Neural crest cell (in vitro differentiated cells): ENCODE measurements around the gene MMP14. TPM values are rescaled to one million over a fixed set of nuclear protein-coding genes. Genes with fewer than 3 reads are reported as not detected.

Experiments
- DNase-seq: peaks from one replicate; pipeline ENCODE4 v3.0.0; 2021; ENCODE audit warnings: low read depth, mixed read lengths, low spot score
- H3K27ac Mint-ChIP-seq: one replicate; pipeline ENCODE4 v1.8.0; 2021; ENCODE audit warnings: mild to moderate bottlenecking, mixed read lengths; ENCODE audit not compliant: unreplicated experiment
- H3K27me3 Mint-ChIP-seq: 2 replicates; pipeline ENCODE4 v1.8.0; 2021; ENCODE audit warnings: low read depth, mild to moderate bottlenecking, mixed read lengths
- H3K36me3 Mint-ChIP-seq: 2 replicates; pipeline ENCODE4 v1.8.0; 2021; ENCODE audit warnings: low read depth, mild to moderate bottlenecking, mixed read lengths
- H3K4me1 Mint-ChIP-seq: 2 replicates; pipeline ENCODE4 v1.8.0; 2021; ENCODE audit warnings: mixed read lengths
- H3K4me3 Mint-ChIP-seq: one replicate; pipeline ENCODE4 v1.8.0; 2021; ENCODE audit warnings: mild to moderate bottlenecking, mixed read lengths
- H3K9me3 Mint-ChIP-seq: 2 replicates; pipeline ENCODE4 v1.8.0; 2021; ENCODE audit warnings: mixed read lengths
- total RNA-seq: library from RNA; stranded (reverse); gene quantifications from 2 replicates; pipeline ENCODE4 v1.2.1, GENCODE V29; 2021
- TF ChIP-seq, protein P1 (sequence below): fragments of 200-600 bp; sonication (generic); conservative IDR thresholded peaks from 2 replicates; pipeline ENCODE4 v1.5.0; 2021; ENCODE audit warnings: antibody characterized with exemption, mild to moderate bottlenecking

The MMP14 gene
- total RNA-seq, 1 donor from 2014 or later = 63.2 TPM

DNA sequence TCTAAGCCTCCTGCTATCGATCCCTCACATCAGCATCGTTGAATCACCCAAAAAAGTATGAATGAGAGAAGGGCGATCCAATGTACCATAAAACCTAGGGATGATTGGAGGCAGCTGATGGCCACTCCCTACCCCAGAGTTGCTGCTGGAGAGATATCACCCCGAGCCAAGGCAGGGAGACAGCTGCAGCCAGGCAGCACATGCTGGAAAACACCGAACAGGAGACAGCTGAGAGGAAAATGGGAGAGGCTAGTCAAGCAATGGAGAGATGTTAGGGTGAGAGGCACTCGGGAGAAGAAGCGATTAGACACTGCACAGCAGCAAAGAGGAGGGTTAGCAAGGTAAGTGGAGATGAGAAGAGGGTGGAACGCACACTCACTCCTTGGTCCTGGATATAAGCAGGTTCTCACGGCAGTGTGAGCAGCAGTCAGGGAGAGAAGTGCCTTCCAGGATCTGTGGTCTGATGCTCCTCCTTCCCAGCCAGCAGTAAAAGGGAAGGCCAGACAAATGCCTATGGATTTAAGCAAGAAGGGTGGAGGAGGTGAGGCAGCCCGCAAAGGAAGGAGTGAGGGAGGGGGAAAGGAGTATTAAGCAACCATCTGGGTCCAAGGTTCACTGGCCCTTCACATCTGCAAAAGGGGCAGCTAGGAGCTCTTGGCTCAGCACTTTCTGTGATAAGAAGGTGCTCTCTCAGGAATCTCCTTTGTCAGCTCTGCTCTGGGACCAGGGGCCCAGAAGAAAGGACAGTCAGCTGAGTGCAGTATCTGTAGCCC is 21.3 kb upstream of the MMP14 start, which contains the start of gene SLC7A7:
SLC7A7 (minus strand) TSS at position 495 of the 773 bp plus-strand sequence. CDS start 2,037 bp downstream, outside the sequence.
- DNase-seq = no peak
- Mint-ChIP-seq H3K27me3 (peaks cover 10% of the 10 kb centered on the region), H3K36me3 (no peaks in the 10 kb centered on the region), H3K27ac (peak within 1 kb of the TSS; percentile 69), H3K4me3 (no peak within 1 kb of the TSS), H3K4me1 (peaks cover 13% of the 10 kb centered on the region), H3K9me3 (no peaks in the 10 kb centered on the region)
- TF ChIP-seq, protein P1, sequence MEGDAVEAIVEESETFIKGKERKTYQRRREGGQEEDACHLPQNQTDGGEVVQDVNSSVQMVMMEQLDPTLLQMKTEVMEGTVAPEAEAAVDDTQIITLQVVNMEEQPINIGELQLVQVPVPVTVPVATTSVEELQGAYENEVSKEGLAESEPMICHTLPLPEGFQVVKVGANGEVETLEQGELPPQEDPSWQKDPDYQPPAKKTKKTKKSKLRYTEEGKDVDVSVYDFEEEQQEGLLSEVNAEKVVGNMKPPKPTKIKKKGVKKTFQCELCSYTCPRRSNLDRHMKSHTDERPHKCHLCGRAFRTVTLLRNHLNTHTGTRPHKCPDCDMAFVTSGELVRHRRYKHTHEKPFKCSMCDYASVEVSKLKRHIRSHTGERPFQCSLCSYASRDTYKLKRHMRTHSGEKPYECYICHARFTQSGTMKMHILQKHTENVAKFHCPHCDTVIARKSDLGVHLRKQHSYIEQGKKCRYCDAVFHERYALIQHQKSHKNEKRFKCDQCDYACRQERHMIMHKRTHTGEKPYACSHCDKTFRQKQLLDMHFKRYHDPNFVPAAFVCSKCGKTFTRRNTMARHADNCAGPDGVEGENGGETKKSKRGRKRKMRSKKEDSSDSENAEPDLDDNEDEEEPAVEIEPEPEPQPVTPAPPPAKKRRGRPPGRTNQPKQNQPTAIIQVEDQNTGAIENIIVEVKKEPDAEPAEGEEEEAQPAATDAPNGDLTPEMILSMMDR = no peak

DNA sequence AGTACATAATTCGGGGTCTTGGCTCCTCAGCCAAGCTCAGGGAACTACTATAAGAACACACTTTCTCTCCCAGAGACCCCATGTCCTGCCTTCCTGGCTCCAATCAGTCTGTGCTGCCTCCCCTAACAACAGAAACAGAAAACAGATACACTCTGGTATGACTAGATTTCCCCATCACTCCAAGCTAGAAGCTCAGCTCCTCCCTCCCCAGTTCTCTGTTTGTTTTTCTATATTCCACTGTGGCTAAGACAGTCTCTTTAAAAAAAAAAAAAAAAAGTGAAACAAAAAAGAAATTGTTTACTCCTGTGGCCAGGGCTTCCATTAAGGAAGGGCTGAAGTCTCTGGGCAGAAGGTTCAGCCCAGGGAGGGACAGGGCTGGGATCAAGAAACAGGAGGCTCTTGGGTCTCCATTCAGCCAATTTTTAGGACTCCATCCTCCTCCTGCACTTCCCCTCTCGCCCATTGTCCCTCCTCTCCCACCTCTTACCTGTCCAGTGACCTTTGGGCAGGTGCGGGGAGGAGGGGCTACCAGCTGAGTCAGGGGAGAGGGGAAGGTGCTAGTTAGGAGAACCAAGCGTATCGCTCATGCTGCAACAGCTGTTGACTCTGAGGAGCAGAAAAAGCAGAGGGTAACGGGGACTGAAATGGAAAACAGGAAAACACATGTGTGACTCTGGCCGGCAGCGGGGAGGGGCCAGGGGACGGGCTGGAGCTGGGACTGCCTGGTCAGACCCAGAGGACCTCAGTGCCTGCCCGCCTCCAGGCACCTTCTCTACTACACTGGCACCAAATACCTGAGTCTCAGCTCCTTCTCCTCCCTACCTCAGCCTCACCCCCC is 17.0 kb upstream of the MMP14 start:
- no peak for DNase-seq
- Mint-ChIP-seq H3K4me1 (peaks cover 30% of the 10 kb centered on the region), H3K4me3 (no peak overlapping the region)

DNA sequence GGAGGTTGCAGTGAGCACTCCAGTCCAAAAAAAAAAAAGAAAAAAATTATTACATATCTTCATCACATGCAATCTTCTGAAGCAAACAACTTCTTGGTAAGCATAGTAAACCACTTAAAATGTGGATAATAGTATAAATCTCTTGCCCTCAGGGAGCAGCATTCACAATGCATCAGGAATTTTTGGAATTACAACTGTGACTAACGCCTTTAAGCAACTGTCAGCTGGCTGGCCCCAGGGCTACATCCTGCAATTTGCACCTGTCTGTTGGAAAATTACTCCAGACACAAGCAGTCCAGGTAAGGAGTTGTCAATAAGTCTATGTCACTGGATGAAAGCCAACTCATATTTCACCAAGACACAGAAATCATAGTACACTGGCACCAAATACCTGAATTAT is 15.7 kb upstream of the MMP14 start:
- TF ChIP-seq, protein P1 = no peak
- H3K9me3 Mint-ChIP-seq = no peaks in the 10 kb centered on the region
- H3K4me1 Mint-ChIP-seq = peaks cover 31% of the 10 kb centered on the region
- no peak overlapping the region for H3K4me3 Mint-ChIP-seq
- H3K27ac Mint-ChIP-seq = no peak overlapping the region
- no peaks in the 10 kb centered on the region for H3K36me3 Mint-ChIP-seq
- no peak for DNase-seq
- peaks cover 35% of the 10 kb centered on the region for H3K27me3 Mint-ChIP-seq

More for the DNA sequence above, 17.0 kb upstream of the MMP14 start:
- no peaks in the 10 kb centered on the region for H3K9me3 Mint-ChIP-seq
- no peaks in the 10 kb centered on the region for H3K36me3 Mint-ChIP-seq
- H3K27me3 Mint-ChIP-seq = peaks cover 35% of the 10 kb centered on the region
- TF ChIP-seq, protein P1 = no peak
- no peak overlapping the region for H3K27ac Mint-ChIP-seq

DNA sequence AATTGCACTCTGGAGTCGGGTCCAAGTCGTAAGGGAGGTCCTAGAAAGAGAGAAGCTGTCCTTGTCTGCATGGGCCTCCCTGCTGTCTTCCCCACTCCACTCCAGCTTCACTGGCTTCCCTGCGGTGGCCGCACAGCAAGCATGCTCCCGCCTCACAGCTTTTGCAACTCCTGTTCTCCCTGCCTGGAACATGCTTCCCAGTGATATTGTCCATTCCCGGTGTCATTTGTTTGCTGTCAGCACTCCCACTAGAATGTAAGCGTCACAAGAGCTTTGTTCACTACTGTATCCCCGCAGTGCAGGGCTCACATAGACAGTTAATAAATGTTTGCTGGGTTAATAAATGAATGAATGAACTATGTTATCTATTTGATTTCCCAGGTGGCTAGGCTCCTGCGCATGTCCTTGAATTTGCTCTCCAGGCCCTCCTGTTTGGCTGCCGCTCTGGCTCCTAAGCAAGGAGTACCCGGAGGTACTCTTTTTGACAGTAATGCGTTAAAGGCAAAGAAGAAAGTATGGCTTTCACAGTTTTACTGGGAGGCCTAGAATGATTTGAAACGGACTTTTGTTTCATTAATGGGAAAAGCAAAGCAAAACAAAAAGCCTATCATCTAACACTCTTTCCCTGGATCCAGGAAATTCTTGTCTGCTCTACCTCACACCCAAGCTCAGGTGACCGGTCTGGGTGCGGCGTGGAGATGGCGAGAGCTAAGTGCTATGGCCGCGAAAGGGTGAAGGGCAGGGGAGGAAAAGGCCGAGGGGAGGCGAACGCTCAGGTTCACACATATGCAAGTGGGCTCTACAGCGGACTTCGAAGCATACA is 15.0 kb upstream of the MMP14 start:
- no peak overlapping the region for H3K27ac Mint-ChIP-seq
- peak overlapping the region; percentile 31 for H3K4me3 Mint-ChIP-seq
- no peaks in the 10 kb centered on the region for H3K9me3 Mint-ChIP-seq
- no peak for DNase-seq
- no peaks in the 10 kb centered on the region for H3K36me3 Mint-ChIP-seq
- TF ChIP-seq, protein P1 = no peak
- peaks cover 28% of the 10 kb centered on the region for H3K4me1 Mint-ChIP-seq
- H3K27me3 Mint-ChIP-seq = peaks cover 35% of the 10 kb centered on the region

DNA sequence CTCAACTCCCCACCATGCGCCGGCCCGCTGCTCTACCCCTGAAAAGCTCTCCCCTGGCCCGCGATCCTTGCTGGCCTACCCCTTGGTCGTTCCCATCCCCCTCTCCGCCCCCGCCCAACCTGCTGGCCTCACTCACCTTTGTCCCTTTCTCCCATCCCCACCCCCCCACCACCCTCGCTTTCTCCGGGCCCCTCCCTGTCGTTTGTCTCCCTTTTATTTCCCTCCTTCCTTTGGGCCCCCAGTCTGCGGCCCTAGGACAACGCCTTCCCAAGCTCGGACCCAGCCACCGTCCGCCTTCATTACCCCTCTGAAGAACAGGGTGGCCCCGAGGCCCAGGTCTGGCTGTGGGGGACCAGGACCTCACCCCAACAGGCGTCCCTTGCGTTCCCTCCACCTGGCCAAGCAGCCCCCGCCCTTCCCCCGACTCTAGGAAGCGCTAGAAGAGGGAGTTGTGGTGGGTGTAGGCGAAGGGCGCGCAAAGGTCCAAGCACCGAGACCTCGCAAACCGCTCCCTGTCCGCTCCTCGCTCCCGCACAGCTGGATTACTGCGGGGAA is 14.3 kb upstream of the MMP14 start:
- Mint-ChIP-seq H3K9me3 (no peaks in the 10 kb centered on the region), H3K4me1 (peaks cover 28% of the 10 kb centered on the region), H3K4me3 (peak overlapping the region; percentile 88), H3K36me3 (no peaks in the 10 kb centered on the region), H3K27me3 (peaks cover 35% of the 10 kb centered on the region), H3K27ac (no peak overlapping the region)
- TF ChIP-seq, protein P1 = no peak
- no peak for DNase-seq
